Heart left ventricle (tissue), 13 donors: Measurements from ENCODE around the gene PDGFRA.

Experiments
- POLR2A ChIP-seq, 2 donors: fragments of 450-650 bp; IDR thresholded peaks; one replicate each; pipeline ENCODE4 v1.6.1; 2017; ENCODE audit warnings: antibody characterized with exemption in 2 of 2, mild to moderate bottlenecking in 2 of 2, moderate library complexity in 2 of 2
- TF ChIP-seq, protein P1 (sequence below), 12 donors: fragments of 200-600 bp; sonication (generic) in 4 of 12; IDR thresholded peaks; one replicate each; pipeline versions ENCODE4 v1.5.0 to v1.8.0; 2018 to 2022; ENCODE audit warnings: antibody characterized with exemption in 12 of 12, mild to moderate bottlenecking in 5 of 12
- donor health status: ischemic (EF 13 %, LVEDD 7.1; RV severe dilation, severe dysfunction).
- donor health status: DM: no; HTN: yes; CAD: no.
- donor health status: DM: no; HTN: no; CAD: no.
- donor health status: ischemic (EF 25% LVEDD 6.9; RV normal size, moderate dysfunction).
- donor health status: ischemic (EF 25% LVEDD 5.7; RV mildly dilated, moderate dysfunction).
- donor health status: ischemic (EF 35%, LVEDD 5.7; RV mildly dilated, moderate dysfunction).
- donor health status: nonischemic (EF 11% LVEDD 7.7; RV severe dilation, severe dysfunction).
- donor health status: DM: yes; HTN: yes; CAD: no.
- donor health status: PGD.
- donor health status: ischemic (EF 29% LVEDD 5.4; RV normal size, mild dysfunction).
- donor health status: nonischemic (EF 23%, LVEDD 6.1; RV moderate dilation, normal function).

DNA sequence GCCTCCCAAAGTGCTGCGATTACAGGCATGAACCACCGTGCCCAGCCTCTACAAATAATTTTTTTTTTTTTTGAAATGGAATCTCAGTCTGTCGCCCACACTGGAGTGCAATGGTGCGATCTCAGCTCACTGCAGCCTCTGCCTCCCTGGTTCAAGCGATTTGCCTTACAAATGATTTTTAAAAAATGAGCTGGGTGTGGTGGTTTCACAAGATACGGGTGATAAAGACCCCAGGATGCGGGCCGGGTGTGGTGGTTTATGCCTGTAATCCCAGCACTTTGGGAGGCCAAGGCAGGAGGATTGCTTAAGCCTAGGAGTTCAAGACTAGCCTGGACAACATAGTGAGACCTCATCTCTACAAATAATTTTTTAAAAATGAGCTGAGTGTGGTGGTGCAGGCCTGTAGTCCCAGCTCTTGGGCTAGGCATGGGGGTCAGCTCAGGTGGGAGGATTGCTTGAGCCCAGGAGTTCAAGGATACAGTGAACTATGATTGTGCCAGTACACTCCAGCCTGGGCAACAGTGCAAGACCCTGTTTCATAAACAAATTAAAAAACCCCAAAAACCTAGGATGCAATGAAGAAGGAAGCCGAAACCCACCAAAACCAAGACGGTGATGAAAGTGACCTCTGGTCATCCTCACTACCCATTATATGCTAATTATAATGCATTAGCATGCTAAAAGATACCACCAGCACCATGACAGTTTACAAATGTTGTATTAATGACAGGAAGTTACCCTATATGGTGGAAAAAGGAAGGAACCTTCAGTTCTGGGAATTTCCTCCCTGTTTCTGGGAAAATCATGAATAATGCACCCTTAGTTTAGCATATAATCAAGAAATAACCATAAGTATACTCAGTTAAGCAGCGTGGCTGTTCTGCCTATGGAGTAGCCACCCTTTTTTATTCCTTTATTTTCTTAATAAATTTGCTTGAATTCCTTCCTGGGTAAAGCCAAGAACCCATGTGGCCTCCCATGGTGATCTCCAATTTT, 27.7 kb downstream of the PDGFRA start:
- TF ChIP-seq, protein P1, sequence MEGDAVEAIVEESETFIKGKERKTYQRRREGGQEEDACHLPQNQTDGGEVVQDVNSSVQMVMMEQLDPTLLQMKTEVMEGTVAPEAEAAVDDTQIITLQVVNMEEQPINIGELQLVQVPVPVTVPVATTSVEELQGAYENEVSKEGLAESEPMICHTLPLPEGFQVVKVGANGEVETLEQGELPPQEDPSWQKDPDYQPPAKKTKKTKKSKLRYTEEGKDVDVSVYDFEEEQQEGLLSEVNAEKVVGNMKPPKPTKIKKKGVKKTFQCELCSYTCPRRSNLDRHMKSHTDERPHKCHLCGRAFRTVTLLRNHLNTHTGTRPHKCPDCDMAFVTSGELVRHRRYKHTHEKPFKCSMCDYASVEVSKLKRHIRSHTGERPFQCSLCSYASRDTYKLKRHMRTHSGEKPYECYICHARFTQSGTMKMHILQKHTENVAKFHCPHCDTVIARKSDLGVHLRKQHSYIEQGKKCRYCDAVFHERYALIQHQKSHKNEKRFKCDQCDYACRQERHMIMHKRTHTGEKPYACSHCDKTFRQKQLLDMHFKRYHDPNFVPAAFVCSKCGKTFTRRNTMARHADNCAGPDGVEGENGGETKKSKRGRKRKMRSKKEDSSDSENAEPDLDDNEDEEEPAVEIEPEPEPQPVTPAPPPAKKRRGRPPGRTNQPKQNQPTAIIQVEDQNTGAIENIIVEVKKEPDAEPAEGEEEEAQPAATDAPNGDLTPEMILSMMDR (IDR thresholded peaks at IDR 0.05): no peak
- no peak for TF ChIP-seq POLR2A (IDR thresholded peaks at IDR 0.05)
